Neural cell (in vitro differentiated cells): ENCODE data around the gene SPATA13.
"Not testable (repeated sequence)": the region's sequence is repeated elsewhere in the genome, so short reads cannot be mapped to it uniquely, and the experiment has no call there.

ENCODE experiments used
- CTCF ChIP-seq: fragments of 450-650 bp; IDR thresholded peaks from 2 replicates; pipeline ENCODE4 v1.5.1; 2014; ENCODE audit warnings: antibody characterized with exemption, mild to moderate bottlenecking, moderate library complexity; ENCODE audit not compliant: poor library complexity, severe bottlenecking
- RAD21 ChIP-seq: fragments of 450-650 bp; conservative IDR thresholded peaks from 2 replicates; pipeline ENCODE4 v1.6.1; 2014; ENCODE audit warnings: antibody characterized with exemption, mild to moderate bottlenecking, moderate library complexity
- REST ChIP-seq: IDR thresholded peaks from 2 replicates; pipeline ENCODE4 v1.6.1; 2012; ENCODE audit warnings: borderline replicate concordance

GRCh38 chr13:24122045-24122444 lies 38.5 kb upstream of the SPATA13 start:
- not testable (repeated sequence) for TF ChIP-seq CTCF, REST, RAD21
